GM23248 (cell line): ENCODE measurements around the gene BEND3.

Experiments used
- EZH2 ChIP-seq: fragments of 200-600 bp; sonication (generic); IDR thresholded peaks from 2 replicates; pipeline ENCODE4 v1.6.1; 2018; ENCODE audit warnings: antibody characterized with exemption, mild to moderate bottlenecking; ENCODE audit not compliant: insufficient read depth, poor library complexity, severe bottlenecking
- EZH2phosphoT487 ChIP-seq: fragments of 200-600 bp; sonication (generic); IDR thresholded peaks from 2 replicates; pipeline ENCODE4 v1.6.1; 2018; ENCODE audit warnings: antibody characterized with exemption, moderate library complexity, mild to moderate bottlenecking, low read depth; ENCODE audit not compliant: insufficient read depth

DNA sequence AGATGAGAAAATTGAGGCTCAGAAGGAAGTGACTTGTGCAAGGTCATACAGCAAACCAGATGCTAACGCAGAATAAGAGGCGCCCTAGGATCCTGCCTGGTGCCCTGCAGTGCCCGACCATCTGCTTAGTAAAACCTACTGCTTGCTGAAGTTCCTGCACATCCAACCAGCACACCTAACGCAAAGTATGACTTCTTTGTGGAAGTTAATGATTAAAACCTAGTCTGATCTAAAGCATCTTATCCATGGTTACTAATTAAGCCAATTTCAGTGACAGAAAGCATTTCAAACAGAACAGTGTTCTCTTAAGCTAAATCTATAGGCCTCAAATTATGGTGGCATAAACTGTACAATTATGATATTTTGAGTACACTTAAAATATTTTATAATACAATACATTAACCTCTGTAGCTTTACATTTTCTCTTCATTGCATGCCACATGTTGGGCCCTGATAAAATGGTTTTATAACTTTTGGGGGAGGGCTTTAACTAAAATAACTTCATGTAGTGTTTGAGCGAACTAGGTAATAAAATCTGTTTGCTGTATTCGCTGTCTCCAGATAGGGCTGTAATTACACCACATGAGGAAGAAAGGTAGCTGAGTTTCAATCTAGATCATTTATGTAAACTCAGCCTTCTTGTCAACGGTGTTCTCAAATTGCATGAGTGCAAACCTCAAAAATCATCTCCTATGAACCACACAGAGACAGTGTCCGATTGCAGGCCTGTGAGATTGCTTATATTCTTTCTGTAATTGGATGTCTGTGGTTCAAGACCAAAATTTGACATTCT lies 37.5 kb upstream of the BEND3 start:
- no peak for TF ChIP-seq EZH2
- TF ChIP-seq EZH2phosphoT487: no peak
